Endothelial cell of umbilical vein (primary cell): ENCODE data around the gene HCK.

Experiments used
- POLR2A ChIP-seq: IDR thresholded peaks from 2 replicates; pipeline ENCODE4 v1.6.1; 2012; ENCODE audit warnings: low read depth, mild to moderate bottlenecking, control low read depth, low read length
- TF ChIP-seq, protein P1 (sequence below), 2 donors: IDR thresholded peaks; 1 replicate in 1 of 2; 2 replicates in 1 of 2; pipeline ENCODE4 v1.5.1; 2011; ENCODE audit warnings: low read length in 2 of 2, mild to moderate bottlenecking in 2 of 2, moderate library complexity in 2 of 2, control low read depth in 1 of 2, inconsistent platforms in 1 of 2, low read depth in 1 of 2; ENCODE audit not compliant: insufficient read depth in 1 of 2; ENCODE audit errors: extremely low read depth in 1 of 2

DNA sequence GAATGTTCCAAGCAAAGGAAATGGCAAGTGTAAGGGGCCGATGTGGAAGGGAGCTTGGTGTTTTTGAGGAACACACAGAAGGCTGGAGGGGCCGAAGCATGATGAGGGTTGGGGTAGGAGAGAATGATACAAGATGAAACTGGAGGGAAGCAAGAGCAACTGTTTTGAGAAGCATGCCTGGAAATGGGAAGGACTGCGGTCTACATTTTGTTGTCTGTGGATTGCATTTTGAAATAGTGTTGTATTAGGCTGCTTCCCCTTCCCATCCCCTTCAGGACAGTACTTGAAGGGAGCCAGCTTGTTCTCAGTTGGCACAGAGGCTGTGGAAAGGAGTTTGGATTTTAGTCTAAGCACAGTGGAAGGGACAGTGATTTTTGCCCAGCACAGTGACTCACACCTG is 59.7 kb downstream of the HCK start:
- TF ChIP-seq, protein P1, sequence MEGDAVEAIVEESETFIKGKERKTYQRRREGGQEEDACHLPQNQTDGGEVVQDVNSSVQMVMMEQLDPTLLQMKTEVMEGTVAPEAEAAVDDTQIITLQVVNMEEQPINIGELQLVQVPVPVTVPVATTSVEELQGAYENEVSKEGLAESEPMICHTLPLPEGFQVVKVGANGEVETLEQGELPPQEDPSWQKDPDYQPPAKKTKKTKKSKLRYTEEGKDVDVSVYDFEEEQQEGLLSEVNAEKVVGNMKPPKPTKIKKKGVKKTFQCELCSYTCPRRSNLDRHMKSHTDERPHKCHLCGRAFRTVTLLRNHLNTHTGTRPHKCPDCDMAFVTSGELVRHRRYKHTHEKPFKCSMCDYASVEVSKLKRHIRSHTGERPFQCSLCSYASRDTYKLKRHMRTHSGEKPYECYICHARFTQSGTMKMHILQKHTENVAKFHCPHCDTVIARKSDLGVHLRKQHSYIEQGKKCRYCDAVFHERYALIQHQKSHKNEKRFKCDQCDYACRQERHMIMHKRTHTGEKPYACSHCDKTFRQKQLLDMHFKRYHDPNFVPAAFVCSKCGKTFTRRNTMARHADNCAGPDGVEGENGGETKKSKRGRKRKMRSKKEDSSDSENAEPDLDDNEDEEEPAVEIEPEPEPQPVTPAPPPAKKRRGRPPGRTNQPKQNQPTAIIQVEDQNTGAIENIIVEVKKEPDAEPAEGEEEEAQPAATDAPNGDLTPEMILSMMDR (IDR thresholded peaks at IDR 0.05; ENCODE audit: extremely low read depth in 1 of 2, insufficient read depth in 1 of 2, low read depth in 1 of 2, low read length in 2 of 2), result no peak
- TF ChIP-seq POLR2A, result no peak
